Measurements from ENCODE around the gene SLC18B1. TPM values are rescaled to one million over a fixed set of nuclear protein-coding genes. Genes with fewer than 3 reads are reported as not detected.

SLC18B1 gene
- total RNA-seq, 6 donors from 2014 or later: 3.6 to 12.0 (median 6.2) TPM

DNA sequence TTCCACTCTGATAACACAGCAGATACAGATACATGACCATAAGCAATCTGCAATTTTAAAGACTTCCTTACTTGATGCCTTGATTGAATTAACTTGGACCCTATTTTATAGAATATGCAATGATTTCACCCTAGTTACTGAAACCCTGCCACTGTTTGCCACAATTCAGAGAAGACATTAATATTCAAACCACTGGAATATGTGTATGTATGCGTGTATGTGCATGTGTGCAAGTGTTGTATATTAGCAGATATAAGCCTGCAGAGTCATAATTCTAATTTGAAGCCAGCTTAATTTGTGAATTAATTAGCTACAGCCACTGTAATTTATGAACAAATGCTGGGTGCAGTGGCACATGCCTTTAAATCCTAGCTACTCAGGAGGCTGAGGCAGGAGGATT is 50.0 kb downstream of the SLC18B1 start:
- Histone ChIP-seq H3K27ac (peak overlapping the region; percentile 2 to 76 (median 40)), H3K36me3 (no peaks in the 10 kb centered on the region), H3K27me3 (no peaks in the 10 kb centered on the region), H3K9me3 (no peaks in the 10 kb centered on the region), H3K4me3 (no peak overlapping the region), H3K4me1 (peaks cover 0 to 7% (median 1%) of the 10 kb centered on the region in 4 donors)
- TF ChIP-seq EP300 (IDR thresholded peaks at IDR 0.05): no peak
- no peak for TF ChIP-seq POLR2AphosphoS5 (IDR thresholded peaks at IDR 0.05)
- no peak for TF ChIP-seq POLR2A (IDR thresholded peaks at IDR 0.05)
- no peak for TF ChIP-seq CTCF (IDR thresholded peaks at IDR 0.05)
- WGBS, 2 donors: 97 to 100% methylated on average over 1 of the region's 1 CpG
- DNase-seq (no peak), ATAC-seq (ENCODE audit: low FRiP score in 2 of 2) (no peak)

DNA sequence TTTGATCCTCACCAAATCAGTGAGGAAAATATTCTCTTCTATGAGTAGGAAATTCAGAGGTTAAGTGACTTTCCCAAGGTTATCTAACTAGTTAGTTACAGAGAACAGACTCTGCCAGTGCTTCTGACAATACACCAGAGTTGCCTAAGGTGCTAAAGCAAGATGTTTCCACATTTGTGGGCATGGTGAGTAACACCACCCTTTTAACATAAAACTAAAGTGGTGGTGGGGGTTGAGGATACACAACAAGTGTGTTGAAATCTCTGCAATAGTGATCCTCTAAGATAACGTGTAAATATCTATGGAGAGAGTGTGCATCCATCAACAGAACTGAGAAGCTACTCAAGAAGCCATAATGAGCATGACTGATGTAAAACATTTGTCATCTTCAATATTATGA is 52.4 kb downstream of the SLC18B1 start:
- peaks cover 0 to 11% (median 1%) of the 10 kb centered on the region in 4 donors for H3K4me1 ChIP-seq
- peak overlapping the region in 2 of 4 donors; percentile 32 to 60 for H3K27ac ChIP-seq
- H3K4me3 ChIP-seq: no peak overlapping the region
- 47 to 71% methylated on average over 1 of the region's 1 CpG for WGBS, 2 donors
- no peak for TF ChIP-seq POLR2A (IDR thresholded peaks at IDR 0.05)
- TF ChIP-seq EP300 (IDR thresholded peaks at IDR 0.05): peak in 1 of 4 donors; percentile 50
- no peak for TF ChIP-seq CTCF (IDR thresholded peaks at IDR 0.05)
- TF ChIP-seq POLR2AphosphoS5 (IDR thresholded peaks at IDR 0.05): peak in 1 of 2 donors; percentile 47
- H3K36me3 ChIP-seq: no peaks in the 10 kb centered on the region
- no peaks in the 10 kb centered on the region for H3K27me3 ChIP-seq
- ATAC-seq (ENCODE audit: low FRiP score in 2 of 2) (peak; percentile 40 to 47), DNase-seq (peak in 1 of 2 donors; percentile 50)
- H3K9me3 ChIP-seq: no peaks in the 10 kb centered on the region

DNA sequence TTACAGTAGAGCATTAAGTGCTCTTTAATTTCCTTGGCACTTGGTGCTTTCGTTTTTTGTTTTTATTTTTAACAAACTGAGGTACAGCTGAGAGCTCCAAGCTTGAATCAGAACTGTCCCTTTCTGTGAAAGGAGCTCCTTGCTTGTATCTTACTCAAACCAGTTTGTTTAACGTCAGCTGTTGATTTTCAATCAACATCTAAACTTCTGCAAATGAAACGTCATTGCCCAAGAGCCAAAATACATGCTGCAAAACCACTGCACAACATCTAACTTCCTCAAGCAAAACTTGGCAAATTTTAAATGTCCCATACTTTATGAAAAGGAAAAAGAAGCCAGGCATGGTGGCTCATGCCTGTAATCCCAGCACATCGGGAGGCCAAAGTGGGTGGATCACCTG is 55.9 kb downstream of the SLC18B1 start:
- Histone ChIP-seq H3K9me3 (no peaks in the 10 kb centered on the region), H3K27ac (peak overlapping the region; percentile 28 to 71 (median 60)), H3K36me3 (no peaks in the 10 kb centered on the region), H3K27me3 (no peaks in the 10 kb centered on the region), H3K4me3 (no peak overlapping the region), H3K4me1 (peaks cover 0 to 4% (median 1%) of the 10 kb centered on the region in 4 donors)
- WGBS, 2 donors: 41 to 44% methylated on average over 4 of the region's 4 CpGs
- TF ChIP-seq POLR2A (IDR thresholded peaks at IDR 0.05) (peak in 1 of 4 donors; percentile 32), POLR2AphosphoS5 (IDR thresholded peaks at IDR 0.05) (peak in 1 of 2 donors; percentile 62), EP300 (IDR thresholded peaks at IDR 0.05) (no peak)
- DNase-seq (no peak), ATAC-seq (ENCODE audit: low FRiP score in 2 of 2) (peak in 1 of 2 donors; percentile 68)

DNA sequence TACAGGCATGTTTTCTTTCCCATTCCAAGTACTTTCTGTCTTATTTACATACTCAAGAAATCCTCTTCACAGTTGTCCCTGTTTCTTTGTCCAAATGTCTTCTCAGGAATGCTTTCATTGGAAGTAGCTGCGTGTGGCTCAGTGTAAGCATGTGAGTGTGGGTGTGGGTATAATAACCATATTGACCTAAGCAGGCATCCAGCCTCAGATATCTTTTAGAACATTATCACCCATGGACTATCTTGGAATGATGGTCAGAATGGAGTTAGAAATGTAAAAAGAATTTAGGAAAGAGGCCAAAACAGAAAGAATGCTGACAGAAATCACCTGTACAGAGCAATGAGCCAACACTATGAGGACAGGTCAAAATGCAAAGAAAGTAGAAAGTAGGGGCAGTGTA is 57.2 kb downstream of the SLC18B1 start:
- no peak for TF ChIP-seq POLR2AphosphoS5 (IDR thresholded peaks at IDR 0.05)
- TF ChIP-seq CTCF (IDR thresholded peaks at IDR 0.05): no peak
- TF ChIP-seq POLR2A (IDR thresholded peaks at IDR 0.05): no peak
- no peak for TF ChIP-seq EP300 (IDR thresholded peaks at IDR 0.05)
- H3K27me3 ChIP-seq: no peaks in the 10 kb centered on the region
- no peak for ATAC-seq (ENCODE audit: low FRiP score in 2 of 2)
- no peaks in the 10 kb centered on the region for H3K9me3 ChIP-seq
- DNase-seq: no peak
- peak overlapping the region in 3 of 4 donors; percentile 43 to 71 (median 65) for H3K27ac ChIP-seq
- H3K4me1 ChIP-seq: peaks cover 0 to 10% (median 4%) of the 10 kb centered on the region in 4 donors
- no peaks in the 10 kb centered on the region for H3K36me3 ChIP-seq
- no peak overlapping the region for H3K4me3 ChIP-seq
- WGBS, 2 donors: 39 to 59% methylated on average over 1 of the region's 1 CpG

DNA sequence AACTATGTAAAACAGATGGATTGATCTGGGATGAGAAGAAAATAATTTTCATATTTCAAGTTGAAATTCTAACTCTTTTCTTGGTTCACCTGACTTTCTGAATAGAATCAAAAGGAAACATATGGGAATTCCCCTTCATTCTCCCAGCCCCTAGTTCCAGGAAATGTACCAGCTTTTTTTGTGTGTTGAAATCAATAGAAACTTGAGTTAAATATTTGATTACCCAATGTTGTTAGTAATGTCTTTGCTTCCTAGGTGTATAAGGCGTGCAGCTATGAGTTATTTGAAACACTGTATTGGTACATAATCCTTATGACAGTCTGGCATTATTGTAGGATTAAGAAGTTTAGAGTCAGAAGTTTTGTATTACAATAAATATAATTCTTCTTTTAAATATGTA is 62.2 kb downstream of the SLC18B1 start:
- 32 to 43% methylated on average over 1 of the region's 1 CpG for WGBS, 2 donors
- TF ChIP-seq CTCF (IDR thresholded peaks at IDR 0.05): no peak
- peak in 1 of 4 donors; percentile 86 for TF ChIP-seq EP300 (IDR thresholded peaks at IDR 0.05)
- DNase-seq: no peak
- Histone ChIP-seq H3K27me3 (no peaks in the 10 kb centered on the region), H3K4me1 (peaks cover 3 to 32% (median 14%) of the 10 kb centered on the region in 4 donors), H3K36me3 (no peaks in the 10 kb centered on the region), H3K27ac (peak overlapping the region; percentile 0 to 83 (median 33)), H3K4me3 (no peak overlapping the region), H3K9me3 (no peaks in the 10 kb centered on the region)
- ATAC-seq (ENCODE audit: low FRiP score in 2 of 2): peak in 1 of 2 donors; percentile 34
